Dedifferentiated amniotic fluid mesenchymal stem cell (primary cell): ENCODE data around the gene COTL1.
"Not testable (repeated sequence)": the region's sequence is repeated elsewhere in the genome, so short reads cannot be mapped to it uniquely, and the experiment has no call there.

Source experiments
- DNase-seq: peaks from one replicate; pipeline ENCODE4 v3.0.0-alpha.2; 2016; ENCODE audit errors: extremely low spot score

The COTL1 gene

DNA sequence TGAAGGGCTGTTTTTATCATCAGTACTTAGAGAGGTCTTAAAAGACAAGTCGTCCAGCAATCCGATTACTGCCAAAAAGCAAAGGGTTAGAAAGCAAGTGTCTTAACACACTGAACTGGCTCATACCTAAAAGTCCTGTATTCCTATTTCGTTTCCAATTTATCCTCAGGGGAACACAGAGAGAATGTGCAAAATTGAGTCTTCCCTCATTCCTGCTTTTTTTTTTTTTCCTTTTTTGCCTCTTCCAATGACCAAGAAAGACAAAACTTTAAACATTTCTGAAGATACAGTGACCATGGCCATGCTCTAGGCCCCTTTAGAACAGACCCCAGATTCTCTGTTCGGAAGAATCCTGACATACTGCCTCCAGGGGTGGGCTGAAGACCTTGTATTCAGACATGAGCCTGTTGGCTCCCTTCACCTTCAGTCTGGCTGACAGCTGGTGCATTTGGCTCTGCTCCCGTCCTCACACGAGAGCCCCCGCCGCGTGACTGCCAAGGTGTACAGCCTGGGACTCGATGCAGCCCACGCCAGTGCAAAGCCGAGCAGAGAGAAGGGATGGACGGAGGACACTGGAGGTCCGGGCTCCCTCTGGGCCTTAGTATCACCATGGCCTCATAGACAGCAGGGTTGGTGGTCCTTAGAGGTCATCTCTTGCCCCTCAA, 47.0 kb downstream of the COTL1 start:
- no peak for DNase-seq

DNA sequence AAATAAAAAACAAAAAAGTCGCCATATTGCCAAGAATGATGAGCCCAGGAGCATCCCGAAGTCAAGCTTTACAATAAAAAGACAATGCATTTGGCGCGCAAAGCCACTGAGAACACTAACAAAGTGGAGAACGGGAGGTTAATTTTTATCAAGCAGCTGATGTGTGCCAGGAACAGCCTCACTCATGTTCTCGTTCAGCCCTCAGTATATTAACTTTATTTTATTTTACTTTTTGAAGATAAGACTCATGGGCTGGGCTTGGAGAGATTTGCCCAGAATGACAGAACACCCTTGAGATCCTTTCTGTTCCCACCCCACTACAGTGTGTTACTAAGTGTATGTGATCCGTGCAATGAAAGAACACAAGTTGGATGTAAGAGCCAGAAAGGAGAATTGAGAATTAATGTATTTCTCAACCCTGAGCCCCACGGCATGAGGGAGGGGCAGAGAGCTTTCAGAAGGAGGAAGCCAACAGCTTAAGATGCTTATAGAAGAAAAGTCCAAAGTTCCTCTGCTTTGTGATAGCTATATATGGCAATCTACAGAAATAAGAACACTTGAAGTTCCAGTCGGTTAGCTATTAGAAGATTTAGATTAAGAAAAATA, 48.4 kb downstream of the COTL1 start:
- DNase-seq = no peak

DNA sequence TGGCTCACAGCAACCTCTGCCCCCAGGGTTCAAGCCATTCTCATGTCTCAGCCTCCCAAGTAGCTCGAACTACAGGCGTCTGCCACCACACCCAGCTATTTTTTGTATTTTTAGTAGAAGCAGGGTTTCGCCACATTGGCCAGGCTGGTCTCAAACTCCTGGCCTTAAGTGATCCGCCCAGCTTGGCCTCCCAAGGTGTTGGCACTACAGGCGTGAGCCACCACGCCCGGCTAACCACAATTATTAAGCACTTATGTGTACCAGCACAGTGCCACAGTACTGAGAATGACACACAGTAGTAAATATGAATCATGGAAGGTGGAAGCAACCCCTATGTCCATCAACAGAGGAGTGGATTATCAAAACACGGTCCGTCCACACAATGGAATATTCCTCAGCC, 49.8 kb downstream of the COTL1 start:
- no peak for DNase-seq

DNA sequence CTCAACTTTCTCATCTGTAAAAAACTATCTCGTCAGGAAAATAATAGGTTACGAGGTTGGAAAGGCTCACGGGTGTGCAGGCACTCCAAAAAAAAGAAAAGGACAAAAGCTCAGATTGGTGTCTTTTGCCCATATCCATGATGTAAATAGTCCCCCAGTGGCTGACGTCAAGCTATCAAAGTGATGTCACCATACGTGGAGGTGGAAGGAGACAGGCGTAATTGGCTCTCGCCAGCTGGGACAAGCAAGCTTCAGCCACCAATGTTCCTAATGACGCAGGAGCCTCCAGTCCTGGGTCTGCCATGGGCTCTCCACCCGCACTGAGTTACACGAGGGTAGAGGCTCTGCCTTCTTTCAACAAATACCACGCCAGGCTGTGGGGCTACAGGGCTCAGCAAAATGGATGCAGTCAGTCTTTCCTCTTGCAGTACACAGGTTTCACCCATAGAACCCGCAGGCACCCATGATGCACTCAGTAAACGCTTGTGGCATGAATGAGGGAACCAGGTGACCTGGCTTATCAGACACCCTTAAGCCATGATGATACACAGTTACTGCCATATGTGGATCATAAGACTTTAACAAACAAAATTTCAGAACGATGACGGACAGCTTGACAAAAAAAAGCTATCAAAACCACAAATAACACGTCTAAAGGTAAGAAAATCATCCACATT, 50.5 kb downstream of the COTL1 start:
- no peak for DNase-seq

DNA sequence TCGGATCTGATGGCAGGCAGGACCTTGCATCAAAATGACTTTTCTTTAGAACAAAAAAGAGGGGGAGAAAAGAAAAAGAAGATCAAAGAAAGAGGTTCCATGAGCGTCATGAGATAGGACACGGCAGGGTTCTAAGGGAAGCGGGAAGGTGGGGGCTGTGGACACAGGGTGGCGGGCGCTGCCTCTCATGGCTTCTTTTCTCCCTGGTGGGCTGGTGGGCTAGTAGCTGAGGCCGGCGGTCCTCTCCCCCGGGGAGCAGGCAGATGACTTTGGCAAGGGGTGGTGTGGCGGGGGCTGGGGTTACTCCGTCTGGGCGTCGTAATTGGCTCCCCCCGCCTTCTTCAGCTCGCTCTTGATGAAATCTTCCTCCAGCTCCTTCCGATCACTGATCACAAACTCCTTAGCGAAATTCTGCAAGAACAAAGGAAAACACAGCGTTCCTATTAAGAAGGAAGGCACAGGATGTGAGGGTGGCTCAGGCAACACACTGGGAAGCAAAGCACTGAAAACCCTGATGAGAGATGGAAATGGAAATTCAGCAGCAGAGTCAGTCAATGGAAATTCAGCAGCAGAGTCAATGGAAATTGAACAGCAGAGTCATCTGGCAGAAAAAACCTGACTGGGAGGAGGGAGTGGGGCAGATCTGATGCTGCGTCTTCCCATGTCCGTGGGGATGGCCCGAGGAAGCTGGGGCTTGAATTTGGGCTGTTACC, 51.2 kb downstream of the COTL1 start:
- no peak for DNase-seq

DNA sequence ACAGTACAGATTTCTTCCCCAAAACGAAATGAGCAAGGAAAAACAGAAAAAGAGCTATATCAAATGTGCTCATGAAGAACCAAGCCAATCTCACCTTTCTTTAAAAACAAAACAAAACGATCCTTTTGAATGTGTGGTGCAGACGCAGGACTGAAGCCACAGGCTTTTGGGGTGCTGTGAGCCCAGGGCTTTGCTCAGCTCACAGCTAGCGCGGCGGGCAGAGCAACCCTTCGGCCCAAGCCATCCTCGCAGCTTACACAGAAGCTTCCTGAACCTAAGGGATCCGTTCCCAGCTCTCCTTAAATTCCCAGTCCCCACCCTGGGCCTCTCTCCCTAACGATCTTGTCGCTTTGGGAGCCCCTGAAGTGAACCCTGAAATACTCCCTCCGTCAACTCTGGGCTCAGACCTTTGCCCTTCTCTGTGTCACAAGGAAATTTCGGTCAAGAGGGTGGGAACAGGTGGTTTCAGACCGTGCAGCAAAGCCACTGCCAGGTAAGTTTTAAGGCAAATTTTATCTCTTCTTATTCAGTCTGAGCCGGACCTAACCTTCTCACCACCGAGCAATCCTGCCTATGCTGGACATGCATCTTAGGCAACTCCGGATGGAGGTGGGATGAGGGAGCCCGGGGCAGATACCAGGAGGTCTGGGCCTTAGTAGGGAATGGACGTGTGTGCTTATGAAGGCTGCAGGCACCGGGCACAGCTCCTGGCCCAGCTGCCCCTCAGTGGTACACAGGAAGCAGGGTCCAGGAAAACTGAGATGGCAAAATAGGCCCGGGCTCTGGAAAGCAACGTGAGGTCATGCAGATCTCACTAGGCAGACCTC, 52.0 kb downstream of the COTL1 start:
- DNase-seq = no peak

DNA sequence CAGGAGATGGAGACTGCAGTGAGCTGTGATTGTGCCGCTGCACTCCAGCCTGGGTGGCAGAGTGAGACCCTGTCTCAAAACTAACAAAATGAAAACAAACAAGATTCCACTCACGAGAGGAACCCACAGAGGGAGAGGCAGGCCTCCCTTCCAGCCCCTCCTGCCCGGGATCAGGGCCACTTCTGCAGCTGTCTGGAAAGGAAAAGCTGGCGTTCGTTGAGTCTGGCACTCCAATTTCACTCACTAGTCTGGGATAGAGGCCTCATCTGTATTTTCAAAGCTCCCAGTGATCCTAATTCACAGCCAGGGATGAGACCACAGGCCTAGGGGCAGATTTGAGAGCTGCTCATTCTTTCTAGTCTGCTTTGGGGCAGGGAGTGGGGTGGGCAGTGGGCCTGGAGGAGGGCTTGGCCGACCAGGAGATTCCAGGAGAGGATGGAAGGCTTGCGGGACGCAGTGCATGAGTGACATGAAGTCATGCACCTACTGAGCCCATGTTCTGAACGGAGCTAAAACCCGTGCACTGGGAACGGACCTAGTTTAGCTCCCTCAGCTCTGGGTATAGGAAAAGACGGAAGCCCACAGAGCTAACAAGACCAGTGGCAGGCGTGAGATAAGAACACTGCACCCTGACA, 54.0 kb downstream of the COTL1 start:
- no peak for DNase-seq

DNA sequence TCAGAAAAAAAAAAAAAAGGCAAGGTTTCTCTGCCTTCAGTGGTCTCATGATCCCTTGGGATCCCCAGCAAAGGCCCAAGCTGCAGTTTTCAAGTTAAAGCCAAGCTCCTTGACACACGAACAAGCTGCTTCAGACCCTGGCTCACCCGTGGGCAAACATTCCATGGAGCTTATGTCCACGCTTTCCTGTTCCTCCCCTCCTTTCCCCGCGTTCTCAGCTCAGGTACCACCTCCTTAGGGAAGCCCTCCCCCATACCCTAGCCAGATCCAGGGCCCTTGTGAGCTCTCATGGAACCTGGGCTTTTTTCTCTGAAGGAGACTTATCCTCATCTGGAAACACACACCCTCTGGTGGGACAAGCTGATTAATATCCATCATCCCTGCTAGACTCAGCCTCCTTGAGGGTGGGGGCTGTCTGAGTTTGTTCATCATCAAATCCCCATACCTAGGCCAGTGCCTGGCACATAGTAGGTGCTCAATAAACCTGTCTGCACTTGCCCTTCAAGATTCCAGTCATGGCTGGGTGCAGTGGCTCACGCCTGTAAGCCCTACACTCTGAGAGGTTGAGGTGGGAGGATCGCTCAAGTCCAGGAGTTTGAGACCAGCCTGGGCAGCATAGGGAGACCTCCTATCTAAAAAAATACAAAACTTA, 54.7 kb downstream of the COTL1 start:
- no peak for DNase-seq

DNA sequence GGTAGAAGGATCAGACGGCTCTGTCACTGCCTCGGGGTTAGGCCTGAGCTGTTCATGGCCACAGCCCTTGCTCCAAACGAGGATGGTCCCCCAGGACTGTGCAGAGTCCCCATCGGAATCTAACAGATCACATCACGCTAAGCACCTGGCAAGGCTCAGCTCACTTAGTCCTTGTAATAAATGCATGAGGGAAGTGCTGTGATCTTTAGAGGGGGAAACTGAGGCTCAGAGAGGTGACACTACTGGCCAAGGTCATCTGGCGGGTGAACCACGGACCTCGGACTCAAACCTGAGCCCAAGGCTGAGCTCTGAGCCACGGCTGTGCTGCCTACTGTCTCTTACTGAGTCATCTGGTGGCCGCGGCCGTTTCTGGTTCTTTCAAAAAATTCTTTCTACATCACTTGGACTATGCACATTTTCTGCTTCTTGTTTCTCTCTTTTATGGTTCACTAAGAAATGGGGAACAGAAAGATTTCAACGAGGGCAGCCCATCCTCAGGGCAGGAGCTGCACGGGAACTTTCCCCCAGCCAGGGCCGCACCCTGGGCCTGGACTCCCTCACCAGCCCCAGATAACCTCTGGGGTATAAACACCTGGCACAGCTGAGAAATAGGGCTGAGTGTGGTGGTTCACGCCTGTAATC, 55.6 kb downstream of the COTL1 start:
- no peak for DNase-seq

DNA sequence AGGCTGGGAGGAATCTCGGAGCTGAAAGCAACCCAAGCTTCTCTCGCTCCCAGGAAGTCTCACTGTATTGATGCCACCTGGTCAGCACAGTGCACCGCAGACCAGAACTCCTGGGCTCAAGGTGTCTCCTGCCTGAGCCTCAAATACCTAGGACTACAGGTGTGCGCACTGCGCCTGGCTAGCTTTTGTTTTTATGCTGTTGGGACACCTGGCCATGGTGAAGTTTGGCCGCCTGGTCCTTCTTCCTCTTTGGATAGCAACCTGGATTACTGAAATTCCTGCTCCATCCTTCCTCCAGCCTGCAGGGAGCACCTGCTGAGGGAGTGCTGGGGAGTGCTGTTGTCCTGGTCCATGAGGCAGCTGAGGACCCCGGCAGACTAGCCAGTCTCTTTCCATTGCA, 56.6 kb downstream of the COTL1 start:
- DNase-seq = no peak

DNA sequence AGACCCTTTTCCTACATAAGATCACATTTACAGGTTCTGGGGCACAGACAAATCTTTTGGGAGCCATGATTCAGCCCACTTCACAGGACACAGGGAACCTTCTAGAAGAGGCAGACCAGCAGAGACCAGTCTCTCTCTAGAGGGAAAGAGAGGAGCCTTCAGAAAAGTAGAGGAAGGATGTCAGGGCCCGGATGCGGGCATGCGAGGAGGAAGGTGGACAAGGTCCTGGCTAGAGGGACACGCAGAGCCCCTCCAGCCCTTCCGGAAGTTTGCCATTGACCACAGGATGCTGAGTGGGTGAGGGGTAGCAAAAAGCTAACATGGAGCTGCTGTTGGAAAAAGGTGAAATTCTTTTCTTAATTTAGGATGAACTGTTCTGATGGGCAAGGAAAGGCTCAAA, 57.6 kb downstream of the COTL1 start:
- no peak for DNase-seq

DNA sequence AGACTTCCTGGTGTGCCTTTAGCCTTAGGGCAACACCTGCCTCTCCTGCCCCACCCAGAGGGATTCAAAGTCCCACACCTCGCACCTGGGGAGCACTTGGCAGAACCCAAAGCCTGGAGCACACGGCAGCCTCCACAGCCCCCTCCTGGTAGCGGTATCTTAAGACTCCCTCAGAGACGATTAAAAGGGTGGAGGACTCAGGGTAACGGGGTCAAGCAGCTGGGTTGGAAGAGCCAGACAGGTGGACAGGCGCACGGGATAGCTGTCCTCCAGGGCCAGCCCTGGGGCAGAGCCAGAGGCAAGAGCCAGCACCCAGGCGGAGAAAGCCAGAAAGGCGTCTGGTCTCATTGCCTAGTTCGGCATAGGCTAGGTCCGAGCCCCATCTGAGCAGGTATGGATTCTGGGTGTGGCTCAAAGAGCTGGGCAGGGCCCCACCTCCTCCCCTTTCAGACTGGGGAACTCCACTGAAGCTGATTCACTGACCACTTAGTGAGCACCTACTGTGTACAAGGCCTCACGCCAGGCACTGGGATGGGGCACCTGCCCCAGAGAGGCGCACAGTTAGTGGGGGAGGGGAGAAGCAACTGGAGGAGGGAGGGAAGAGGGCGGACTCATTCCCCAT, 58.5 kb downstream of the COTL1 start:
- DNase-seq = no peak

DNA sequence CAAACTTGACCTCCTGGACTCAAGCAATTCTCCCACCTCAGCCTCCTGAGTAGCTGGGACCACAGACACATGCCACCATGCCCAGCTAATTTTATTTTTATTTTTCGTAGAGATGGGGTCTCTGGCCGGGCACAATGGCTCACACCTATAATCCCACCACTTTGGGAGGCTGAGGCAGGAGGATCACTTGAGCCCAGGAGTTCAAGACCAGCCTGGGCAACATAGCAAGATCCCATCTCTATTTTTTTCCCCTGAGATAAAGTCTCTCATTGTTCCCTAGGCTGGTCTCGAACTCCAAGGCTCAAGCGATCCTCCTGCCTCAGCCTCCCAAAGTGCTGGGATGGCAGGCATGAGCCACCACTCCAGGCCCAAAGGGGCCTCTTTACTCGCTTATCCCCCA, 59.0 kb downstream of the COTL1 start:
- not testable (repeated sequence) for DNase-seq

DNA sequence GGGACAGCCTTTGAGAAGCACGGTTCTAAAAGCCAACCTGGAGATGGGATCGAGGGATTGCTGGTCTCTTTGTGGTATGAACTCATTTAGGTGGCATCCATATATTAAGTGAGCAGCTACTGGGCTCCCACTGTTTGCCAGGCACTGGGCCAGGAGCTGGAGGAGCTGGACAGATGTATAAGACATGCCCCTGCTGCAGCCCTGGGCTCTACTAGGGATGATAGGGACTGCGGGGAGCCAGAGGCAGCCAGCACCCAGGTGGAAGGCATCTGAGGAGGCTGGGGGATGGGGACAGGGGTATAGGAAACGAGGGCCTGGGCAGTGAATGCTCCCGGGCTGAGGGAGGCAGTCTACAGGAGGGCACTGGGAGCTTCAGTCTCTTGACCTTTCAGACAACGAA, 60.4 kb downstream of the COTL1 start:
- DNase-seq = no peak

DNA sequence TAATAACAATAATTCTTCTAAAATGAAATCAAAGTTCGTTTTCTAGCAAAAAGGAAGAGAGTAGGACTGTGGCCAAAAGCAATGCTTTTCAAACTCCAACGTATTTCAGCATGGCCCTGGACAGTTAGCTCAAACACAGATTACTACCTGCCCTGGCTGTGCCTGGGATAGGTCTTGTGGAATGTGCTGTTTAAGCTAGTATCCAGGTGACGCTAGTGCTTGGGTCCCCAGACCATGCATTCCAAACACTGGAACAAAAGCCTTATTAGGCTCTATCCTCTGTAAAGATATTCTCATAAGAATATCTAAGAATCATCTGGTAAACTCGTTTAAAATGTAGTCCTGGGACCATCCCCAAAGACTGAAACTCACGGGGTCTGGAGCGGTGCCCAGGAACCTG, 60.8 kb downstream of the COTL1 start:
- DNase-seq = no peak

DNA sequence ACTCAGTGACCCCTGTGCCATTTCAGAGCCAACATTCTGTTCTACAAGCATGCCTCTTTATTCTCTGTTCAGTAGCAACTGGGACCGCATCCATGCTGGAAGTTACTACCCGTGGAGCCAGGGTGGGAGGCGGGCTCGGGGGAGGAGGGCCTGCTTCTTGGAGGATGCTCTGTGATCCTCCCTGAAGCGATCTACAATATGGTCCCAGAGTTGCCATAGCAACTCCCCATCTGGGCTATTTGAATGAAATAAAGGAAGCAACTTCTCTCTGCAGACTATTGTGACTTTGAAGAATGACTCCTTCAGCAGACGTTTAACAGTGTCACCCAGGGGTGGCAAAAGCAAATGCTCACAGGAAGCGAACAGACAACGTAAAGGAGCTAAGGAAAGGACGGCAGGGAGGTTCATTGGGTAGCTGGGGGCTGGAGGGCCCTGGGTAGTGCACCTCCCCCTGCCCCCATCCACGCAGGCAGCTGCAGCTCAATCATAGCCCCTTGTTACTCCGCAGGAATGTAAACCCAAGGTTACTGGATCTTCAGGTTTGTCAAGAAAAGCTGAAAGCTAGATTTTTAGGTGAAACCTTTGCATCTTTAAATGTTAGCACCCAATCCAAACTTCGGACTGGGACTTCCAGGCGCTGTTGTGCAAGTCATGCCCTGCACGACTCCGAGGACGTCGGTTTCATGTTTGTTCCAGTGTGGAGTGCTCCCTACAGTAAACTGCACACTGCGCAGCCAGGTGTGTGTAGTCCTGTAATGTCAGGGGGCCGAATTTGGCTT, 62.3 kb downstream of the COTL1 start:
- DNase-seq = no peak

DNA sequence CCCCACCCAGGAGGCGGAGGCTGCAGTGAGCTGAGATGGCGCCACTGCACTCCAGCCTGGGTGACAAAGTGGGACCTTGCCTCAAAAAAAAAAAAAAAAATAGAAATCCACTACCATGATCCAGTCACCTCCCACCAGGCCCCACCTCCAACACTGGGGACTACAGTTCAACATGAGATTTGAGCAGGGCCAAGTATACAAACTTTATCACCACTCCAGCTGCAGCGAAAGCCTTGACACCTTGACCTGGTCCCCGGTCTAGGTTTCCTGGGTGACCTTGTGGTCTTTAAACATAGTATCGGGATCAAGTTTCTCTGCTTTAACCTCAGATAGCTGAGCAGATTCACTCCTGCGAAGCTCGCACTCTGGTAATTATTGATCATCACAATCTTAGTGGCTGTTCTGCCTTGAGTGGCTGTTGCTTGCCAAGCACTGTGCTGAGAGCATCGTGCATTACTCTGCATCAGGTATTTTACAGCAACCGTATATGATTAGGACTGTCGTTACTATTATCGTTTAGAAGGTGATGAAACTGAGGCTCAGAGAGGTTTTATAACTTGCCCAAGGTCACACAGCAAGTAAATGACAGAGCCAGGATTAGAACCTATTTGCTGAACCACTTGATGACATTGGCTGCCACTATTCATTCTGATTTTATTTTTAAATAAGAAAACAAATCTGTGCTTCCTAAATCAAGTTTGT, 63.1 kb downstream of the COTL1 start:
- no peak for DNase-seq

DNA sequence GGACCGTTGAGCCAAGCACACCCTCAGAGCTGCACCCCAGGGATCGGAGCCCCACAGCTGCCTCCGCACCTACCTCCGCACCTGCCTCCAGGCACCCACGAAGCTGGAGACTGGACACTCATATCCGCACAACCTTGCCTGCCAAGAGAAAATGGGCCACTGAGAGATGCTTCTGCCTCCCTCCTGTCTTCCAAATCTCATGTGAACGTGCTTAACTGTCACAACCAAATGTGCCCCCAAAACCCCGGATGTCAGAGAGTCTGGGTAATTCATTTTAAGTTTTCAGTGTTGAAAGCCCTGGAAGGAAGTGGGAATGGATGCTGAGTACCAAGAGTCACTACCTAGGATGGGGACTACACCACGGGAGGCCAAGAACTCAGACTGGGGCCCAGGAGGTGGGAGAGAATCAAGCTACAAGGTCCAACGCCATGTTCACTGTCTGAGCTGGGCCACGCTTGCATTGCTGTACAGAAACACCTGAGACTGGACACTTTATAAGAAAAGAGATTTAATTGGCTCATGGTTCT, 63.9 kb downstream of the COTL1 start:
- no peak for DNase-seq
